Measurements from ENCODE around the gene DHX9. TPM values are rescaled to one million over a fixed set of nuclear protein-coding genes. Genes with fewer than 3 reads are reported as not detected.

Gene DHX9
- polyA plus RNA-seq, 1 donor (not counting 4 experiments of a cell fraction or from before 2014, with no cell fraction given), result 199 TPM

- TF ChIP-seq CTCF (optimal IDR thresholded peaks at IDR 0.05 in 1 of 3, IDR thresholded peaks at IDR 0.05 in 1 of 3, conservative IDR thresholded peaks at IDR 0.05 in 1 of 3; ENCODE audit: extremely low read depth in 1 of 3, insufficient read depth in 2 of 3, low read length in 3 of 3) (no peak), EZH2 (IDR thresholded peaks at IDR 0.05; ENCODE audit: low read length) (no peak)
- Histone ChIP-seq H3K9me1 (ENCODE audit: control insufficient read depth, extremely low read depth, insufficient read depth, low read length) (no peaks in the 10 kb centered on the region), H3K27ac (ENCODE audit: control insufficient read depth, insufficient read depth, low read length) (no peak overlapping the region), H3K9ac (ENCODE audit: control insufficient read depth, extremely low read depth, insufficient read depth, low read length) (no peak overlapping the region), H3K4me3 (ENCODE audit: control insufficient read depth in 2 of 3, extremely low read depth in 1 of 3, insufficient read depth in 2 of 3, low read depth in 1 of 3, low read length in 3 of 3) (no peak overlapping the region), H3K9me3 (ENCODE audit: control insufficient read depth, low read depth, low read length) (no peaks in the 10 kb centered on the region), H3K27me3 (ENCODE audit: control insufficient read depth, extremely low read depth, insufficient read depth, low read length) (no peaks in the 10 kb centered on the region), H2AFZ (ENCODE audit: control insufficient read depth, low read length) (no peak overlapping the region), H3K36me3 (ENCODE audit: control insufficient read depth in 2 of 2, extremely low read depth in 1 of 2, insufficient read depth in 2 of 2, low read length in 2 of 2) (peaks cover 25 to 28% of the 10 kb centered on the region in 2 experiments), H4K20me1 (ENCODE audit: control insufficient read depth, extremely low read depth, insufficient read depth, low read length) (no peaks in the 10 kb centered on the region), H3K4me1 (ENCODE audit: control insufficient read depth, extremely low read depth, insufficient read depth, low read length) (no peaks in the 10 kb centered on the region), H3K4me2 (ENCODE audit: control insufficient read depth, extremely low read depth, insufficient read depth, low read depth, low read length) (no peak overlapping the region), H3K79me2 (ENCODE audit: control insufficient read depth, insufficient read depth, low read length) (no peaks in the 10 kb centered on the region)
- no peak for FAIRE-seq
- no peak for DNase-seq (ENCODE audit: low read depth, low spot score)
- dilution Hi-C loops (cut with MboI; ENCODE audit: extremely low pct_ligation_motif_present, low sequenced_read_pairs), result no loop called here
Measured at GRCh38 chr1:182886985-182887384, 47.8 kb downstream of the DHX9 start.

DNA sequence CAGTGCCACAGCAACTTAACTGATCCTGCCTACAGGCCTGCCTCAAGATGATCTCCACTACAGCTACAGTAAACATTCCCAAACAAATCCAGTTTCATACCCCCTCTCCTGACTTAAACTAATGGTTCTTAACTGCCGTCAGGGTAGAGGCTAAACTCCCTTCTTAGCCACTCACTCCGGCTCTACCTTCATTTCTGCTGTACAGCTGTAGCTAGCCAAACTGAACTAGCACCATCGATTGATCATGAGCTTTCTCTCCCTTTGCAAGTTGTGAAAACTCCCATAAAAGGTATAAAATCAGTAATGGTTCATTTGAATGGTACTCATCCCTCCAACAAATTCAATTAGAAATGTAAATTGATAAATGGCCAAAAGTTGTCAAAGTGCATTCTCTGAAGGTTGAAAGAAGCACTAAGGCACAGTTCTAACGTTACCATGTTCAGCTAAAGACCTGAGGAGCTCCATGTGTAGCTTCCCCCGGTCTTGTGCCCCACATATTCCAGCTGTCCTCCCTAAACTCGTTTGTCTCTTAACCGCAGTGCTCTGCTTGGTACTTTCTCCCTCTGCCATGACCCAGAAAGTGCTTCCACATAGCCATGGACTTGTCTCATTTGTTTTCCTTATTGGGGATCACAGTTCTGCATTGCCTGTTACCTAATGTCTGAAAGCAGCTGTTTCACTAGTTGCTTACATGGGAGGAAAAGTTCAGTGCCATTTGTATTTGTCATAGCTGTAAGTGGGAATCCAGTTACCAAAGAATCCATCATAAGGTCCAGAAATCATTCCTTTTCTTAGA is 49.8 kb downstream of the DHX9 start:
- H3K4me2 ChIP-seq (ENCODE audit: control insufficient read depth, extremely low read depth, insufficient read depth, low read depth, low read length), result no peak overlapping the region
- H3K27ac ChIP-seq (ENCODE audit: control insufficient read depth, insufficient read depth, low read length), result no peak overlapping the region
- no peak overlapping the region for H3K4me3 ChIP-seq (ENCODE audit: control insufficient read depth in 2 of 3, extremely low read depth in 1 of 3, insufficient read depth in 2 of 3, low read depth in 1 of 3, low read length in 3 of 3)
- dilution Hi-C loops (cut with MboI; ENCODE audit: extremely low pct_ligation_motif_present, low sequenced_read_pairs), result no loop called here
- H3K36me3 ChIP-seq (ENCODE audit: control insufficient read depth in 2 of 2, extremely low read depth in 1 of 2, insufficient read depth in 2 of 2, low read length in 2 of 2), result peaks cover 14 to 17% of the 10 kb centered on the region in 2 experiments
- no peaks in the 10 kb centered on the region for H3K9me1 ChIP-seq (ENCODE audit: control insufficient read depth, extremely low read depth, insufficient read depth, low read length)
- no peaks in the 10 kb centered on the region for H3K27me3 ChIP-seq (ENCODE audit: control insufficient read depth, extremely low read depth, insufficient read depth, low read length)
- H3K9me3 ChIP-seq (ENCODE audit: control insufficient read depth, low read depth, low read length), result no peaks in the 10 kb centered on the region
- no peak overlapping the region for H3K9ac ChIP-seq (ENCODE audit: control insufficient read depth, extremely low read depth, insufficient read depth, low read length)
- FAIRE-seq (no peak), DNase-seq (ENCODE audit: low read depth, low spot score) (no peak)
- no peaks in the 10 kb centered on the region for H3K4me1 ChIP-seq (ENCODE audit: control insufficient read depth, extremely low read depth, insufficient read depth, low read length)
- H4K20me1 ChIP-seq (ENCODE audit: control insufficient read depth, extremely low read depth, insufficient read depth, low read length), result no peaks in the 10 kb centered on the region
- TF ChIP-seq EZH2 (IDR thresholded peaks at IDR 0.05; ENCODE audit: low read length) (no peak), CTCF (optimal IDR thresholded peaks at IDR 0.05 in 1 of 3, IDR thresholded peaks at IDR 0.05 in 1 of 3, conservative IDR thresholded peaks at IDR 0.05 in 1 of 3; ENCODE audit: extremely low read depth in 1 of 3, insufficient read depth in 2 of 3, low read length in 3 of 3) (no peak)
- no peaks in the 10 kb centered on the region for H3K79me2 ChIP-seq (ENCODE audit: control insufficient read depth, insufficient read depth, low read length)
- H2AFZ ChIP-seq (ENCODE audit: control insufficient read depth, low read length), result no peak overlapping the region
